NCI-H526 treated with DMSO at 0.1 percent for 48 hours (cell line): Measurements from ENCODE around the gene WNT11.
"Not testable (repeated sequence)": the region's sequence is repeated elsewhere in the genome, so short reads cannot be mapped to it uniquely, and the experiment has no call there.

ENCODE experiments used
- DNase-seq: peaks from one replicate; lab custom pipeline; 2025; lab: John Stamatoyannopoulos, UW

WNT11 gene

DNA sequence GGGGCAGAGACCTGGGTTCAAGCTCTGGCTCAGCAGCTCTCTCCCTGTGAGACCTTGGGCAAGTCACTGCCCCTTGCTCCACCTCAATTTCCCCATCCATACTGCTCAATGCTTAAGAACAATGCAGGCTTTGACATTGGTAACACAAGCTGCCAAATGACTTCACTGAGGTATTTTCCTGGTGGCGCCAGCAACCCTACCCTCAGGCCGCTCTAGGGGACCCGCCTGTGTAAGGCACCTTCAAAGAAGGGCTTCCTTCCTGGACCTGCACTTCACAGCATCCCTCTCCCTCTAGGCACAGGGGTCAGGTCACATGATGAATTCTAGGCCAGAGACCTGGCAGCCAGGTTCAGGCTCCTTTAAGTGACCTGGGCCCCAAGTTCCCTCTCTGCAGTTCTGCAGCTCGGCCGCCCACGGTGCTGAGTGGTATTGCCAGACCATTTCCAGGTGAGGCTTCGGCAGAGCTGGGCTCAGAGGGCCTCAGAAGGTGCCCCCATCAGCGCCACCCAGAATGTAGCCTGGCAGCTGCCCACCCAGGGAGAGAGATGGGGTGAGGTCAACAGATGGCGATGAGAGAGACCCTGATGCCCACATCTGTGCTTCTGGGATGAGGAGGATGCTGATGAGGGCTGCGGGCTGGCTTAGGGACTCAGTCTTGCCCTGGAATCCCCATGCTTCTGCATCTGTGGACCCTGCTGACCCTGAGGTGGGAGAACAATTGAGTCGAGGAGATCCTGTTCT lies 4.5 kb downstream of the WNT11 start:
- DNase-seq, result no peak

DNA sequence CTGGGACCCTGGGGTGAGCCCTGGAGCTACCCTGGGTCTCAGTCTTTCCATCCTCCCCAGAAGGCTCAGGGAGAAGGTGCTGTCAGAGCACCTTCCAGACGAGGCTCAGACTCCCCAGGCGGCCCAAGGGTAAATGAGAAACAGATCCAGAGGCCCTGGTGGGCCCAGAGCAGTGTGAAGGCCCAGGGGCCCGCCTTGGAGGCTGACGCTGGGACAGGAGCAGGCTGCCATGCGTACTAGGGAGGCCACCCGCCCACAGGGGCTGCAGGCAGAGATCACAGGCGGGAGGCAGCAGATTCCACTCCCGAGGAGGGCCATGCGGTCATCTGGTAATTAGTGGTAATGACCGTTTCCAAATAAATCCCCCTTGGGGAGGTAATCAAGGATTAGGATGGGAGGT lies 5.2 kb downstream of the WNT11 start:
- no peak for DNase-seq

- DNase-seq, result no peak
These were observed 6.0 kb downstream of the WNT11 start for GRCh38 chr11:76200006-76200940.

DNA sequence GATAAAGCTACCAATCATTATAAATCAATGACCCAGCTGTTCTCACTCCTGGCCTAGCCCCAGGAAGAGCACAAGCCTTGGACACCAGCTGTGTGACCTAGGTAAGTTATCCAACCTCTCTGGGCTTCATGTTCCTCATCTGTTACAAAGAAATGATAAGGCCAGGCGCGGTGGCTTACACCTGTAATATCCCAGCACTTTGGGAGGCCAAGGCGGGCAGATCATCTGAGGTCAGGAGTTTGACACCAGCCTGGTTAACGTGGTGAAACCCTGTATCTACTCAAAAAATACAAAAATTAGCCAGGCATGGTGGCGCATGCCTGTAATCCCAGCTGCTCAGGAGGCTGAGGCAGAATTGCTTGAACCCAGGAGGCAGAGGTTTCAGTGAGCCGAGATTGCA lies 7.6 kb downstream of the WNT11 start:
- DNase-seq, result not testable (repeated sequence)

- no peak for DNase-seq
These were observed 8.2 kb downstream of the WNT11 start for GRCh38 chr11:76197941-76198640.

GRCh38 chr11:76197332-76197731 lies 9.0 kb downstream of the WNT11 start:
- DNase-seq, result no peak

DNA sequence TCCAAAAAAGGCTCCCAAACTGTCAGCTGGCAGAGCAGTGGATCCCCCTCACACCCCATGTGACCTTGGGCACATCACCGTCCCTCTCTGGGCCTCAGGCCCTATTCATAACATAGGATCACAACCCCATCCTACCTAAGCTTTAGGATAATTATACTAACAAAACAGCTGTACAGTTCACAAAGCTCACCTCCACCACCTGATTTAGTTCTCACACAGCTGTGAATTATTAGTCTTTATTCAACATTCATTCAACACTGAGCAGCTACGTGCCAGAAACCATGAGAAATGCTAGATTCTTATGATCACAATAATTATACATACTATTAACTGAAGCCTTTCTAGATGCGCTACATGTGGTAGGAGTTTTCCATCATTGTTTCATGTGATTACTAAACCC lies 9.5 kb downstream of the WNT11 start:
- DNase-seq, result no peak

DNA sequence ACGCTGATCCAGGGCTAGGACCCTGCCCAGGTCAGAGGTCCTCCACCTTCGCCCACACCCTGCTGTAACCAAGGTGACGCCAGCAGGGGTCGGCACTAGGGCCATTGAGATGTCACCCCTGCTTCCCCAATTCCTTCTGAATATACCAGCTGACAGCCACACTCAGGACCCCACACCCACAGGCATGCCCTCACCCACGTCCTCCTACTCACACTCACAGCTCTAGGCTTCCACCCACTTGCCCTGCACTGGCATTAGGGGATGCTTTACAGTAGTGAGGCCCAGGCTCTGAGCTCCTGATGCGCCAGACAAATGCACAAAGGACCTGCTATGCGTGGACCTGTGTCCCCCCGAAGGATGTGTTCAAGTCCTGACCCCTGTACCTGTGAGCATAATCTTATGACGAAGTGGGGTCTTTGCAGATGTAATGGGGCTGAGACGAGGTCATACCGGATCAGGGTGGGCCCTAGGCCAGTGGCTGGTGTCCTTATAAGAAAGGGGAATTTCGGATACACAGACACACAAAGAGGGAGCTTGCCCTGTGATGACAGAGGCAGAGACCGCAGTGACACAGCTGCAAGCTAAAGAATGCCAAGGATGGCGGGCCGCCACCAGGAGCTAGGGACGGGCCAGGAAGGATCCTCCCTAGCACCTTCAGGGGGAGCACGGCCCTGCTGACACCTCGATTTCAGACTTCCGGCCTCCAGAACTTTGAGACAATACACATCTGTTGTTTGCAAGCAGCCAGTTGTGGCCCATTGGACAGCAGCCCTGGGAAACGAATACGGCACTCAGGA lies 11.2 kb downstream of the WNT11 start:
- no peak for DNase-seq

DNA sequence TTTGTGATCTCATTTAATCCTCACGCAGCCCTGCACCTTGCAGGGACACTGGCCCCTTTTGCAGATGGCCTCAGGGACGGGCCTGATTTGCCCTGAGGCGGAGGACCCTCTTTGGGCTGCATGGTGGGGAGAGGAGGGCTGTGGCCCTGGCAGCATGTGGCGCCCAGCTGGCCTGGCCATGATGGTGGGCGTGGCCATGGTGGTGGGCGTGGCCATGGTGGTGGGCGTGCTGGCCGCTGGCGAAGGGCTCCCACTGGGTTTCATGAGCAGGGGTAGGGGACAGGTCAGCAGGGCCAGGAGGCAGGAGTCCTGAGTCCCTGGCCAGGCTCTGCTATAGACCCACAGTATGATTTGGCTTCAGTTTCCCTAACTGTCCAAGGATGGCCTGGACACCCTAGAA lies 13.1 kb downstream of the WNT11 start:
- no peak for DNase-seq

DNA sequence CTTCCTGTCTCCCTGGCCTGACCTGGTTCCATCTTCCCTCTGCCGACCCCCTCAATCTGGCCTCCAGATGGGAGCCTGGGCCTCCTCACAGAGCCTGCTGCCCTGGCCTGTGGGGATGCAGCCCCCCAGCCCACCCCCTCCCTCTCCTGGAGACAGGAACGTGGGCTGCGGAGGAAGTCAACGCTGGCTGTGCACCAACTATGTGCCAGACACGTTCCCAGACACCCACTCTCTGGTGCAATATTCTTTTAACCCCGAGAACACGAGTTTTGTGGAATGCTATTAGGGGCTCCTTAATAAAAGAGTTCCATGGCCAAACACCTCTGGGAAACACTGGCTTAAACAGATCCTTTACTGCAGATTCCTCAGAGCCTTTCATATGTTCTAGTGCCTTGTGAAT lies 15.9 kb downstream of the WNT11 start:
- no peak for DNase-seq

GRCh38 chr11:76189682-76190081 lies 16.6 kb downstream of the WNT11 start:
- DNase-seq, result no peak

DNA sequence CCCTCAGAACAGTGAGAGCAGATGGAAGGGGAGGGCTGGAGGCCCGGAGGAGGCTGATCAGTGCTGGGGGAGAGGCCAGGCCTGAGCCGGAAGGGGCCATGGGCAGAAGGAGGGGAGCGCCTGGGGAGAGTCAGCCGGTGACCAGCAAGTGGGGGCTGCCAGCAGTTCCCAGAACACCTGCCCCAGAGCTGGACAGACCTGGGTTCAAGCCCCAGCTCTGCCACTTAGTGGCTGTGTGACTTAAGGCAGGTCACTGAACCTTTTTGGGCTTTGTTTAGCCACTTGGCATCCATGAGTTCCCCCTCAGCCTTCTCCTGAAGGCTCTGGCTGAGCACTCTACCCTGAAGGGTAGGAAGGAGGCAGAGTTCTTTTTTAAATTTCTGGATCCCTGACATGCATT lies 17.4 kb downstream of the WNT11 start:
- DNase-seq, result no peak

DNA sequence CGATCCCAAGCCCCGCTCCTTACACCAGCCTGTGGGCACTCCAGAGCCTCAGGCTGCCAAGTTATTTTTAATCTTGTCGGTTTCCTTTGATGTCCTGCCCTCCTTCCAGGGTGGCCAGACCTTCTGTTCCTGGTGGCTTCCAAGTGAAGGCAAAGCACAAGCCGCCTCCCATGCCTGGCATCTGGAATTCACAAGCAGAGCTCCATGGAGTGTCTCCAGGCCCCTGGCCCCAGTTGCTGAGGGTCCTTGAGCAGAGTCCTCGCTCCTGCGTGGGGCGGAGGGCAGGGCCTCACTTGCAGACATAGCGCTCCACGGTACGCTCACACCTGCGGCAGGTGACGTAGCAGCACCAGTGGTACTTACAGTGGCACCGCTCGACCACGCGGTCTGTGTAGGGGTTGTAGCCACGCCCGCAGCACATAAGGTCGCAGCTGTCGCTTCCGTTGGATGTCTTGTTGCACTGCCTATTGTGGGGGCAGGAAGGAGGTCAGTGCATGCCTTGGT lies 19.5 kb downstream of the WNT11 start:
- DNase-seq, result no peak

DNA sequence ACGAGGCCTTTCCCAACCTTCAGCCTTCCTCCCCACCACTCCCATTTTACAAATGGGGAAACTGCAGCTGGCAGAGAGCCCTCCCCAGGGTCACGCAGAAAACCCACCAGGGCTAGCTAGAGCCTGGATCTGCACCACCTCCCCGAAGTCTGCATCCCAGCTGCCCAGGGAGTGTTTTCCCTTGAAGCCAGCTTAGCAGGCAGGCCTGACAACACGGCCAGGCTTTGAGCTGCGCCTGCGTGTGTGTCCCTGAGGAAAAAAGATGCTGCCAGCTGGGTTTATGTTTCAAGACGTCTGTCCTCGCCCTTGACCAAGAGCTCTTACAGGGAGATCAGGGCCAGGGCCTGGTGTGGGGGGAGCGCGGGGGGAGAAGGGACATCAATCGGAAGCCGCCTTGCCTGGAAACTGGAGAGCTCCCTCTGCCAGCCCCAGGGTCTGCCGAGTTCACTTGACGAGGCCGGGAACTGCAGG lies 20.3 kb downstream of the WNT11 start:
- DNase-seq, result no peak

DNA sequence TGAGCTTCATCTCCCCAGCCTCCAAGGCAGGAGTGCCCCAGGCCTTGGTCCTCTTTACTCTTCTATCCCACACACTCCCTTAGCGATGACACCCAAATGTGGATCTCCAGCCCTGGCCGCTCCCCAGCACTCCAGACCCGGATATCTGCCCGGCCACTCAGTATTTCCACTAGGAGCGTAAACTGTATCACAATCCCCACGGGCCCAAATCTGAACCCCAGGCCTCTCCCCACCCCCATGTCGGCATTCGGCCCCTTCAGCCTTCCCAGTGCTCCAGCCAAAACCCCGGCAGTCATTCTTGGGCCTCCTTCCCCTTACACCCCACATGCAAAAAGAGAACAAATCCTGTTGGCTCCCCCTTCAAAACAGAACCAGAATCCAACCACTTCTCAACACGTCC lies 20.8 kb downstream of the WNT11 start:
- no peak for DNase-seq

DNA sequence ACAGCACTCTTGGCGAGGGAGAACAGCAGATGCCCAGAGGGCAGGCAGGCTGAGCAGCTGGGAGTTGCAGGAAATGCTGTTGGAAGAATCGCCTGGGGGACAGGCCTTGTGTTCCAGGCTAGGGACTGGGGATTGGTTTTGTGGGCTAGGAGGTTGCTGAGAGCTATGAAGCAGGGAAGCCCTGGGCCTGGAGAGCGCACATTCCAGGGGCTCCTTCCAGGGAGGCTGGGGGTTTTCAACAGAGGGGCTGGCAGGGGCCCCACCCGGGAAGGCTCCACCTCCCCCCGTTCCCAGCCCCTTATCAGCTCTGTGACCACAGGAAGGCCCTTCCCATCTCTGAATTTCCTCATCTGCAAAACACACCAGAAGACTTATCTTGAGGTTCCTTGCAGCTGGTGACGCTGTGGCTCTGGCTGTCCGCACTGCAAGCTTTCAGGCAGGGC lies 21.7 kb downstream of the WNT11 start:
- no peak for DNase-seq

DNA sequence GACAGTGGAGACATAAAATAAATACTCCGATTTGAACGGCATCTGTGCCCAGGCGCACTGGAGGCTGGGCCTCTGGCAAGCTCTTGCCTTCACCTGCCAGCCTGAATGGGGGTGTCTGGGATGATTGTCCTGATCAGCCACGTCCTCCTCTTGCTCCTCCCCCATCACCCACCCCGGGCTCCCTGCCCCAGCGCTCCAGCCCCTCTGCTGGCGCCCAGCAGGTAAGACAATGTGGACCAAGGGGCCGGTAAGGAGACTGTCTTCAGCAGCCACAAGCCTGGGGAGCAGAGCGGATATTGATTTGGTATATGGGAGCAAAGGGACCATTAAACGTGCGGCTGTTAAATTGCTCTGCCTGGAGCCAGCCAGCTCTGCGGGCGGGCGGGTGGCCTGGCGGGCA lies 24.9 kb downstream of the WNT11 start:
- no peak for DNase-seq

DNA sequence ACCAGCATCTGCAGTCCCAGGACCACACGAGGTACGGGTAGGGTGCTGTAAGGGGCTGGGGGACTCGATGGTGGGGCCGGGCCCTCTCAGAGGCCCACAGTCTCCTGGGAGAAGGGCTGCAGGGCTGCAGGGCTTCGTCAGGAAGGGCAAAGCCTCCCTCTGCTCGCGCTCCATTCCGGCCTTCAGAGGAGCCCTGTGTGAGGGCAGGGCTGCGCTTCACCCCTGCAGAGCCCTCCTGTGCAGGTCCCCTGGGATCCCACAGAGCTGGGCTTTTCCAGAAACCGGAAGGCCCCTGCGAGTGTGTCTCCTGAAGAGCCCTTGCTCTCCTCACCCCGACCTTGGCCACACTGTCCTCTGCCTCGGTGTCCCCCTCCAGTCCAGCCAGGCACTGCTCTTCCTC lies 27.2 kb downstream of the WNT11 start:
- no peak for DNase-seq

DNA sequence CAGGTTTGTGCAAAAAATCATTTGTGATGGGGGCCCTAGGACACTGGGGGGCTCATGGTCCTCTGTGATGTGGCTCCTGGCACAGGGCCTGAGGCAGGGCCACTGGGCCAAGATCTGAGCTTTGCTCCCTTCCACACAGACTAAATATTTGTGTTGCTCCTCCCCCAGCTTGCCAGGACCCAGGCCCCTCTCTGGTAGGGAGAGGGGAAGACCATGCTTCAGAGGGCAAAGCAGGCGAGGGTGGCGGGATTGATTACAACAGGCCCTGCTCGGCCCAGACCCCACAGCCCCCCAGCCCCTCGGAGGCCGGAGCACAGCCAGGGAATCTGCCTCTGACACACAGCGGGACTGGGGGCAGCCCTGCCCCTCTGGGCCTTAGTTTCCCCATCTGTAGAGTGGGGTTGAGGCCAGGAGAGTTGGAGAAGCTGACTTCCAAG lies 29.0 kb downstream of the WNT11 start:
- no peak for DNase-seq

- DNase-seq, result no peak
These were observed 29.8 kb downstream of the WNT11 start for GRCh38 chr11:76176463-76176862.

GRCh38 chr11:76175783-76176182 lies 30.5 kb downstream of the WNT11 start:
- DNase-seq, result no peak
